Glutamatergic neuron (in vitro differentiated cells): ENCODE measurements around the gene CACFD1. TPM values are rescaled to one million over a fixed set of nuclear protein-coding genes. Genes with fewer than 3 reads are reported as not detected.

Experiments
- DNase-seq: peaks from one replicate; pipeline ENCODE4 v3.0.0; 2022
- H3K27ac Mint-ChIP-seq: one replicate; pipeline ENCODE4 v1.8.0; 2020; ENCODE audit warnings: mild to moderate bottlenecking, mixed read lengths, inconsistent platforms; ENCODE audit not compliant: unreplicated experiment
- H3K27me3 Mint-ChIP-seq: one replicate; pipeline ENCODE4 v1.8.0; 2020; ENCODE audit warnings: mild to moderate bottlenecking, moderate library complexity, mixed read lengths, inconsistent platforms; ENCODE audit not compliant: unreplicated experiment
- H3K36me3 Mint-ChIP-seq: one replicate; pipeline ENCODE4 v1.8.0; 2020; ENCODE audit warnings: mild to moderate bottlenecking, mixed read lengths, inconsistent platforms; ENCODE audit not compliant: unreplicated experiment
- H3K4me1 Mint-ChIP-seq: one replicate; pipeline ENCODE4 v1.8.0; 2020; ENCODE audit warnings: mild to moderate bottlenecking, low read depth, mixed read lengths, inconsistent platforms; ENCODE audit not compliant: unreplicated experiment
- H3K4me3 Mint-ChIP-seq: one replicate; pipeline ENCODE4 v1.8.0; 2020; ENCODE audit warnings: mild to moderate bottlenecking, mixed read lengths, inconsistent platforms; ENCODE audit not compliant: unreplicated experiment
- H3K9me3 Mint-ChIP-seq: one replicate; pipeline ENCODE4 v1.8.0; 2020; ENCODE audit warnings: mild to moderate bottlenecking, moderate library complexity, mixed read lengths, inconsistent platforms; ENCODE audit not compliant: unreplicated experiment
- CTCF ChIP-seq: fragments of 200-600 bp; sonication (generic); IDR thresholded peaks from one replicate; pipeline ENCODE4 v1.5.0; 2021; ENCODE audit not compliant: partially characterized antibody, unreplicated experiment
- total RNA-seq: library from RNA; stranded (reverse); fragmentation: NEBNext Ultra II Directional; extraction: Animal tissue kit (Norgen Biotek cat#: 25700); gene quantifications from one replicate; pipeline ENCODE4 v1.2.1, GENCODE V29; 2021; ENCODE audit not compliant: unreplicated experiment

CACFD1 gene
- total RNA-seq, 1 donor from 2014 or later: 45.4 TPM

DNA sequence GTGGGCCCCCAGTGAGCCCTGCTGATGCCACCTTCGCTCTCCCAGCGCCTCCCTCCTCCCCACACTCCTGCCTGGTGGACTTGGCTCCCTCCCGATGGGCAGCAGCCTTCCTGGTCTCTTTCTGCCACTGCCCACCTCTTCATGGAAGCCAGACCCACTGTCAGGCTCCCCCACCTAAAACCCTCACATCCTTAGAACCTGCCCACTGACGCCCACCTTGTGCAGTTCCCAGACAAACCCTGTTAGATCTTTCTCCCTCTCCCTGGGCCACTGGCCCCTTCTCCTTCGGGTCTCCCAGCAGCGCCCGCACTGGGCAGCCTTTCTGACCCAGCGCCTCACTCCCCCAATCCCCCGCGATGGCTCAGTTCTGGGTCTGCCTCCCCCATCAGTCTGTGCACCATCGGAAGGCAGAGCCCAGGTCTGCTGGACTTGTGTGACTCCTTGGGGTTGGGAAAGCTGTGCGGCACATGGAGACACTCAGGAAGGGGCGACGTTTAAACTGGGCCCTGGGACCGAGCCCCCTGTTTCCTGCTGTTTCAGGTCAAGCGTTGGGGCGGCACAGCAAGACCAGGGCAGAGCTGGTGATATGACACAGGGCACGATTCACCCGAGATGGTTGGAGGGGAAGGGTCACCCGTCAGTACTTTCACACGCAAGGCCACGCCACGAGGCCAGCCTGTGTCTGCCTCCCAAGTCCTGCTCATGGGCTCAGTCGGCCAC, 47.6 kb downstream of the CACFD1 start:
- no peak overlapping the region for H3K27ac Mint-ChIP-seq
- no peak for TF ChIP-seq CTCF
- H3K4me3 Mint-ChIP-seq: no peak overlapping the region
- H3K4me1 Mint-ChIP-seq: no peaks in the 10 kb centered on the region
- H3K9me3 Mint-ChIP-seq: peaks cover 2% of the 10 kb centered on the region
- H3K36me3 Mint-ChIP-seq: peaks cover 4% of the 10 kb centered on the region
- peaks cover 2% of the 10 kb centered on the region for H3K27me3 Mint-ChIP-seq
- no peak for DNase-seq

GRCh38 chr9:133508046-133508445, 48.3 kb downstream of the CACFD1 start:
- no peak for DNase-seq
- H3K4me3 Mint-ChIP-seq: no peak overlapping the region
- H3K27me3 Mint-ChIP-seq: peaks cover 2% of the 10 kb centered on the region
- peaks cover 2% of the 10 kb centered on the region for H3K9me3 Mint-ChIP-seq
- H3K36me3 Mint-ChIP-seq: no peaks in the 10 kb centered on the region
- no peaks in the 10 kb centered on the region for H3K4me1 Mint-ChIP-seq
- no peak overlapping the region for H3K27ac Mint-ChIP-seq
- TF ChIP-seq CTCF: no peak

GRCh38 chr9:133509179-133510083, 49.7 kb downstream of the CACFD1 start:
- DNase-seq: no peak
- Mint-ChIP-seq H3K4me1 (no peaks in the 10 kb centered on the region), H3K4me3 (no peak overlapping the region), H3K27ac (no peak overlapping the region), H3K36me3 (no peaks in the 10 kb centered on the region), H3K9me3 (peaks cover 2% of the 10 kb centered on the region), H3K27me3 (no peaks in the 10 kb centered on the region)
- TF ChIP-seq CTCF: no peak

GRCh38 chr9:133510926-133511505, 51.2 kb downstream of the CACFD1 start:
- Mint-ChIP-seq H3K27me3 (no peaks in the 10 kb centered on the region), H3K27ac (no peak overlapping the region), H3K4me1 (no peaks in the 10 kb centered on the region), H3K9me3 (peaks cover 2% of the 10 kb centered on the region), H3K36me3 (no peaks in the 10 kb centered on the region), H3K4me3 (no peak overlapping the region)
- DNase-seq: no peak
- no peak for TF ChIP-seq CTCF

DNA sequence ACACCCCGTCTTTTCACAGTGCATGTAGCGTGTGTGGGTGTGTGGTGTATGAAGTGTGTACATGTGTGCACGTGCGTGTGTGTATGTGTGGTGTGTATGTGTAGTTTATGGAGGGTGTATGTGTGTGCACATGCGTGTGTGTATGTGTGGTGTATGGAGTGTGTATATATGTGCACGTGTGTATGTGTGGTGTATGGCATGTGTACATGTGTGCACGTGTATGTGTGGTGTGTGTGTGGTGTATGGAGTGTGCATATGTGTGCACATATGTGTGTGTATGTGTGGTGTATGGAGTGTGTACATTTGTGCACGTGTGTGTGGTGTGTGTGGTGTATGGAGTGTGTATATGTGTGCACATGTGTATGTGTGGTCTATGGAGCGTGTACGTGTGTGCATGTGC, 51.8 kb downstream of the CACFD1 start:
- no peak overlapping the region for H3K27ac Mint-ChIP-seq
- peaks cover 2% of the 10 kb centered on the region for H3K9me3 Mint-ChIP-seq
- H3K36me3 Mint-ChIP-seq: no peaks in the 10 kb centered on the region
- H3K4me1 Mint-ChIP-seq: no peaks in the 10 kb centered on the region
- TF ChIP-seq CTCF: no peak
- DNase-seq: no peak
- H3K4me3 Mint-ChIP-seq: no peak overlapping the region
- H3K27me3 Mint-ChIP-seq: no peaks in the 10 kb centered on the region
